ENCODE measurements around the gene BLVRB.

BLVRB gene

GRCh38 chr19:40465557-40466218, at the start of gene BLVRB:
TSS of gene BLVRB (minus strand) at chr19:40465745. CDS start at chr19:40465688, 57 bp downstream.
- peak within 1 kb of the TSS; percentile 85 for H3K27ac ChIP-seq (ENCODE audit: low read depth, low read length)
- H3K4me3 ChIP-seq (ENCODE audit: low read depth in 1 of 2, low read length in 2 of 2): peak within 1 kb of the TSS; percentile 59 to 97
- H3K9ac ChIP-seq (ENCODE audit: low read length): peak within 1 kb of the TSS; percentile 92
- H3K4me1 ChIP-seq (ENCODE audit: insufficient read depth, low read length): peaks cover 20% of the 10 kb centered on the region
- no peaks in the 10 kb centered on the region for H3K36me3 ChIP-seq (ENCODE audit: insufficient read depth, low read length)
- H3K27me3 ChIP-seq (ENCODE audit: control insufficient read depth in 1 of 2, insufficient read depth in 2 of 2, low read length in 2 of 2): no peaks in the 10 kb centered on the region
- no peaks in the 10 kb centered on the region for H3K9me3 ChIP-seq (ENCODE audit: low read length)

- H3K27me3 ChIP-seq (ENCODE audit: control insufficient read depth in 1 of 2, insufficient read depth in 2 of 2, low read length in 2 of 2): peaks cover 18 to 22% of the 10 kb centered on the region in 2 donors
- H3K27ac ChIP-seq (ENCODE audit: low read depth, low read length): no peak overlapping the region
- no peaks in the 10 kb centered on the region for H3K9me3 ChIP-seq (ENCODE audit: low read length)
- H3K9ac ChIP-seq (ENCODE audit: low read length): no peak overlapping the region
- no peak overlapping the region for H3K4me3 ChIP-seq (ENCODE audit: low read depth in 1 of 2, low read length in 2 of 2)
- H3K36me3 ChIP-seq (ENCODE audit: insufficient read depth, low read length): no peaks in the 10 kb centered on the region
- no peaks in the 10 kb centered on the region for H3K4me1 ChIP-seq (ENCODE audit: insufficient read depth, low read length)
Observed at GRCh38 chr19:40513741-40514315, 48.3 kb upstream of the BLVRB start.

DNA sequence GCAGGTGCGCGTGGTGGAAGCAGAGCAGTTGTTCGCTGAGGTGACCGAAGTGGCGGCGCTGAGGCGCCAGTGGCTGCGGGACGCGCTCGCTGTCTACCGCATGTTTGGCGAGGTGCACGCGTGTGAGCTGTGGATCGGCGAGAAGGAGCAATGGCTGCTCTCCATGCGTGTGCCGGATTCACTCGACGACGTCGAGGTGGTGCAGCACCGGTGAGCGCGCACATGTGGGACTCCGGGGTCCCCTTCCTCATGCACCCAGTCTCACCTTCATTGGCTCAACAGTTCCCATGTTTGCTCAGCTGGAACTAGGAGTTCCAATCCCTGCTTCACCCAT, 47.8 kb upstream of the BLVRB start:
- no peaks in the 10 kb centered on the region for H3K36me3 ChIP-seq (ENCODE audit: insufficient read depth, low read length)
- no peak overlapping the region for H3K27ac ChIP-seq (ENCODE audit: low read depth, low read length)
- H3K9ac ChIP-seq (ENCODE audit: low read length): no peak overlapping the region
- H3K4me3 ChIP-seq (ENCODE audit: low read depth in 1 of 2, low read length in 2 of 2): no peak overlapping the region
- H3K4me1 ChIP-seq (ENCODE audit: insufficient read depth, low read length): no peaks in the 10 kb centered on the region
- H3K9me3 ChIP-seq (ENCODE audit: low read length): no peaks in the 10 kb centered on the region
- H3K27me3 ChIP-seq (ENCODE audit: control insufficient read depth in 1 of 2, insufficient read depth in 2 of 2, low read length in 2 of 2): peaks cover 18 to 22% of the 10 kb centered on the region in 2 donors

DNA sequence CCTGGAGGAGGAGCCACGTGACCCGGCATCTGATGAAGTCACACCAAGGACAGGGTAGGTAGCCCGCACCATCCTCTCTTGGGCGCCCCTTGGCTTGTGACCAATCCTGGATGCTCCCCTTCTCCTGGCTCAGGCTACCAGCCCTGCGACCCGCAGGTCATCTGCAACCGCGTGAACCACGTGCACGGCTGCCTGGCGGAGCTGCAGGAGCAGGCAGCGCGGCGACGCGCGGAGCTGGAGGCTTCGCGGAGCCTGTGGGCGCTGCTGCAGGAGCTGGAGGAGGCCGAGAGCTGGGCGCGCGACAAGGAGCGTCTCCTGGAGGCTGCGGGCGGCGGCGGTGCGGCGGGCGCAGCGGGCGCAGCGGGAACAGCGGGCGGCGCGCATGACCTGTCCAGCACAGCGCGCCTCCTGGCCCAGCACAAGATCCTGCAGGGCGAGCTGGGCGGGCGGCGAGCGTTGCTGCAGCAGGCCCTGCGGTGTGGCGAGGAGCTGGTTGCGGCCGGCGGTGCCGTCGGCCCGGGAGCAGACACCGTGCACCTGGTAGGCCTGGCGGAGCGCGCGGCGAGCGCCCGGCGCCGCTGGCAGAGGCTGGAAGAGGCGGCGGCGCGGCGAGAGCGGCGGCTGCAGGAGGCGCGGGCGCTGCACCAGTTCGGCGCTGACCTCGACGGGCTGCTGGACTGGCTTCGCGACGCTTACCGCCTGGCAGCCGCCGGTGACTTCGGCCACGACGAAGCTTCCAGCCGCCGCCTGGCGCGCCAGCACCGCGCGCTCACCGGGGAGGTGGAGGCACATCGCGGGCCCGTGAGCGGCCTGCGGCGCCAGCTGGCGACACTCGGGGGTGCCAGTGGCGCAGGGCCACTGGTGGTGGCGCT, 47.2 kb upstream of the BLVRB start:
- H3K27me3 ChIP-seq (ENCODE audit: control insufficient read depth in 1 of 2, insufficient read depth in 2 of 2, low read length in 2 of 2): peaks cover 18 to 22% of the 10 kb centered on the region in 2 donors
- no peaks in the 10 kb centered on the region for H3K36me3 ChIP-seq (ENCODE audit: insufficient read depth, low read length)
- H3K27ac ChIP-seq (ENCODE audit: low read depth, low read length): no peak overlapping the region
- H3K9ac ChIP-seq (ENCODE audit: low read length): no peak overlapping the region
- no peaks in the 10 kb centered on the region for H3K4me1 ChIP-seq (ENCODE audit: insufficient read depth, low read length)
- H3K4me3 ChIP-seq (ENCODE audit: low read depth in 1 of 2, low read length in 2 of 2): no peak overlapping the region
- no peaks in the 10 kb centered on the region for H3K9me3 ChIP-seq (ENCODE audit: low read length)

DNA sequence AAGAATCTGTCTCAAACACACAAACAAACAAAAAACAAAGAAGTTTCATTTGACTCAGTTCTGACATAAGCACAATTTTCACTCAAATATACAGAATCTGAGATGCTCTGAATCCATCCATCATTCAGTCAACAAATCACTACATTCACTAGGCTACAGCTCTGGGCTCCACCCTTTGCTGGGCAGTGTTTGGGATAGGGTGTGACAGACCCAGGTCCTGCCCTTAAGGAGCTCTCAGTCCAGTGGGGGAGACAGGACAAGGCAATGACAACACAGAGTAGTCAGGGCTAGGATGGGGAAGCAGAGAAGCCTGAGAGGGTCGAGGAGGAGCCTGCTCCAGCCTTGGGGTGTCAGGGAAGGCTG, 46.5 kb upstream of the BLVRB start:
- Histone ChIP-seq H3K9ac (ENCODE audit: low read length) (no peak overlapping the region), H3K4me3 (ENCODE audit: low read depth in 1 of 2, low read length in 2 of 2) (no peak overlapping the region), H3K27me3 (ENCODE audit: control insufficient read depth in 1 of 2, insufficient read depth in 2 of 2, low read length in 2 of 2) (peaks cover 18 to 22% of the 10 kb centered on the region in 2 donors)

GRCh38 chr19:40511487-40511886, 45.9 kb upstream of the BLVRB start:
- Histone ChIP-seq H3K27me3 (ENCODE audit: control insufficient read depth in 1 of 2, insufficient read depth in 2 of 2, low read length in 2 of 2) (peaks cover 18 to 22% of the 10 kb centered on the region in 2 donors), H3K27ac (ENCODE audit: low read depth, low read length) (no peak overlapping the region), H3K9me3 (ENCODE audit: low read length) (no peaks in the 10 kb centered on the region), H3K4me3 (ENCODE audit: low read depth in 1 of 2, low read length in 2 of 2) (no peak overlapping the region), H3K4me1 (ENCODE audit: insufficient read depth, low read length) (no peaks in the 10 kb centered on the region), H3K9ac (ENCODE audit: low read length) (no peak overlapping the region), H3K36me3 (ENCODE audit: insufficient read depth, low read length) (no peaks in the 10 kb centered on the region)

More for the DNA sequence above, 46.5 kb upstream of the BLVRB start:
- Histone ChIP-seq H3K36me3 (ENCODE audit: insufficient read depth, low read length) (no peaks in the 10 kb centered on the region), H3K9me3 (ENCODE audit: low read length) (no peaks in the 10 kb centered on the region), H3K27ac (ENCODE audit: low read depth, low read length) (no peak overlapping the region), H3K4me1 (ENCODE audit: insufficient read depth, low read length) (no peaks in the 10 kb centered on the region)

DNA sequence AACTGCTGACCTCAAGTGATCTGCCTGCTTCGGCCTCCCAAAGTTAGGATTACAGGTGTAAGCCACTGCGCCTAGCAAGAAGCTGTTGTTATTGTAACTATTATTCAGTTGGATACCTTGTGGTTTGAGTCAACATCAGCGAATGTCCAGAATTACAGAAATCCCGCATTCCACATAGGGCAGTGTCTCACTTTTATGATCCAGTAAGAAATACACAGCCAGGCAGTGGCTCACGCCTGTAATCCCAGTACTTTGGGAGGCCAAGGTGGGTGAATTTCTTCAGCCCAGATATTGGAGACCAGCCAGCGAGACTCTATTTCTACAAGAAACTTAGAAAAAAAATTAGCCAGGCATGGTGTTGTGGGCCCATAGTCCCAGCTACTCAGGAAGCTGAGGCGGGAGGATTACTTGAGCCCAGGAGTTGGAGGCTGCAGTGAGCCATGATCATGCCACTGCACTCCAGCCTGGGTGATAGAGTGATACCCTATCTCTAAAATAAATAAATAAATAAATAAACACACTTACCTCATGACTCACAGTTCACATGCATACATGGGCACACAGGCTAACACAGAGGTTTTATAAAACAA, 45.1 kb upstream of the BLVRB start:
- no peaks in the 10 kb centered on the region for H3K9me3 ChIP-seq (ENCODE audit: low read length)
- peaks cover 18 to 22% of the 10 kb centered on the region in 2 donors for H3K27me3 ChIP-seq (ENCODE audit: control insufficient read depth in 1 of 2, insufficient read depth in 2 of 2, low read length in 2 of 2)
- H3K36me3 ChIP-seq (ENCODE audit: insufficient read depth, low read length): no peaks in the 10 kb centered on the region
- no peak overlapping the region for H3K27ac ChIP-seq (ENCODE audit: low read depth, low read length)
- no peak overlapping the region for H3K4me3 ChIP-seq (ENCODE audit: low read depth in 1 of 2, low read length in 2 of 2)
- H3K9ac ChIP-seq (ENCODE audit: low read length): no peak overlapping the region
- no peaks in the 10 kb centered on the region for H3K4me1 ChIP-seq (ENCODE audit: insufficient read depth, low read length)

DNA sequence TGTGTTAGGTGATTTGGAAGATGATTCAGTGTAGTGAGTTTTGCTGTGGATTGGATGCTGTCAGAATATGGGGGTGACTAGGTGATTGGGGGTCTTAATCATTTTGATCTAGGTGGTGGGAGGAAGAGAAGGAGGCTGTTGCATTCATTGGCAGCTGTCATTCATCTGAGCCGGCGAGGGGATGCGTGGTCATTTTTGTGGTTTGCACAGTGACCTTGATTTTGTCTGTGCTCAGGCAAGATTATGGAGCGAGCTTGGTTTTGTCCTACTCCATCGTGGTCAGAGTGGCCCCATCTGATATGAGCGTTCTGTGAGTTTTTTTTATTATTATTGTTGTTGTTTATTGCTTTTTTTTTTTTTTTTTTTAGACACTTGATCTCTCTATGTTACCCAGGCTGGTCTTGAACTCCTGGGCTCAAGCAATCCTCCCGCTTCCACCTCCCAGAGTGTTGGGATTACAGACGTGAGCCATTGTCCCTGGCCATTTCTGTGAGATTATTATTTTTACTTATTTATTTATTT, 43.3 kb upstream of the BLVRB start:
- H3K4me3 ChIP-seq (ENCODE audit: low read depth in 1 of 2, low read length in 2 of 2): no peak overlapping the region
- no peaks in the 10 kb centered on the region for H3K4me1 ChIP-seq (ENCODE audit: insufficient read depth, low read length)
- no peaks in the 10 kb centered on the region for H3K36me3 ChIP-seq (ENCODE audit: insufficient read depth, low read length)
- H3K27ac ChIP-seq (ENCODE audit: low read depth, low read length): no peak overlapping the region
- peaks cover 8 to 14% of the 10 kb centered on the region in 2 donors for H3K27me3 ChIP-seq (ENCODE audit: control insufficient read depth in 1 of 2, insufficient read depth in 2 of 2, low read length in 2 of 2)
- no peaks in the 10 kb centered on the region for H3K9me3 ChIP-seq (ENCODE audit: low read length)
- H3K9ac ChIP-seq (ENCODE audit: low read length): no peak overlapping the region

DNA sequence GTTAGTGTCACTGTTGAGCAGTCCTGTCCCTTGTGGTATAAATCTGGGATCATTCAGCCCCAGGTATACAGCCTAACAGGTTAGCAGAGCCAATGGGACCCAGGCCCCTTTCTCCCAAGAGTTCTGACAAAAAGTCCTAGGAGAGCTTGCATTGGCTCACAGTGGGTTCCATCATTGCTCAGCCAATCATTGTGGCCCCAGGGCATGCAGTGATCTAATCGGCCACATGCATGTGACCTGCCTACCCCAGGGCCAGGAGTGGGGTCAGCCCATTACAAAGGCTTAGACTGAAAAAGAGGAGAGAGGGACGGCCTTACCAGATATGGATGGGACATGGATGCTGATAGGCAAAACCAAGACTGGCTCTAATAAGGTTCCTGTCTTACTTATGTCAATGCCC, 42.3 kb upstream of the BLVRB start:
- no peak overlapping the region for H3K4me3 ChIP-seq (ENCODE audit: low read depth in 1 of 2, low read length in 2 of 2)
- H3K4me1 ChIP-seq (ENCODE audit: insufficient read depth, low read length): no peaks in the 10 kb centered on the region
- H3K9me3 ChIP-seq (ENCODE audit: low read length): no peaks in the 10 kb centered on the region
- H3K27me3 ChIP-seq (ENCODE audit: control insufficient read depth in 1 of 2, insufficient read depth in 2 of 2, low read length in 2 of 2): peaks cover 0 to 5% of the 10 kb centered on the region in 2 donors
- no peak overlapping the region for H3K9ac ChIP-seq (ENCODE audit: low read length)
- no peaks in the 10 kb centered on the region for H3K36me3 ChIP-seq (ENCODE audit: insufficient read depth, low read length)
- H3K27ac ChIP-seq (ENCODE audit: low read depth, low read length): no peak overlapping the region

- H3K27me3 ChIP-seq (ENCODE audit: control insufficient read depth in 1 of 2, insufficient read depth in 2 of 2, low read length in 2 of 2): no peaks in the 10 kb centered on the region
- no peak overlapping the region for H3K4me3 ChIP-seq (ENCODE audit: low read depth in 1 of 2, low read length in 2 of 2)
- no peaks in the 10 kb centered on the region for H3K4me1 ChIP-seq (ENCODE audit: insufficient read depth, low read length)
- H3K36me3 ChIP-seq (ENCODE audit: insufficient read depth, low read length): no peaks in the 10 kb centered on the region
- no peaks in the 10 kb centered on the region for H3K9me3 ChIP-seq (ENCODE audit: low read length)
- no peak overlapping the region for H3K27ac ChIP-seq (ENCODE audit: low read depth, low read length)
- H3K9ac ChIP-seq (ENCODE audit: low read length): no peak overlapping the region
Observed at GRCh38 chr19:40506099-40506498, 40.6 kb upstream of the BLVRB start.

GRCh38 chr19:40503320-40503695, 37.8 kb upstream of the BLVRB start:
- Histone ChIP-seq H3K4me3 (ENCODE audit: low read depth in 1 of 2, low read length in 2 of 2) (no peak overlapping the region), H3K9me3 (ENCODE audit: low read length) (no peaks in the 10 kb centered on the region), H3K27me3 (ENCODE audit: control insufficient read depth in 1 of 2, insufficient read depth in 2 of 2, low read length in 2 of 2) (no peaks in the 10 kb centered on the region), H3K4me1 (ENCODE audit: insufficient read depth, low read length) (no peaks in the 10 kb centered on the region), H3K27ac (ENCODE audit: low read depth, low read length) (no peak overlapping the region), H3K36me3 (ENCODE audit: insufficient read depth, low read length) (no peaks in the 10 kb centered on the region), H3K9ac (ENCODE audit: low read length) (no peak overlapping the region)
